ENCODE data around the gene CCDC74B. TPM values are rescaled to one million over a fixed set of nuclear protein-coding genes. Genes with fewer than 3 reads are reported as not detected.
A peak's percentile ranks its signal among the peaks of the same experiment; 100 is the strongest.
"Not testable (repeated sequence)": the region's sequence is repeated elsewhere in the genome, so short reads cannot be mapped to it uniquely, and the experiment has no call there.

CCDC74B gene
- total RNA-seq, 1 donor from 2014 or later, result 0.78 TPM

GRCh38 chr2:130150181-130151144 is 5.6 kb upstream of the CCDC74B start:
- Histone ChIP-seq H3K4me1 (no peaks in the 10 kb centered on the region), H3K27me3 (peaks cover 4% of the 10 kb centered on the region), H3K27ac (no peak overlapping the region), H3K36me3 (peaks cover 5% of the 10 kb centered on the region), H3K4me3 (no peak overlapping the region), H3K9me3 (no peaks in the 10 kb centered on the region)
- intact Hi-C loops (cut with DNase I), result no loop called here
- ATAC-seq (no peak), DNase-seq (peak; percentile 58)
- TF ChIP-seq CTCF (IDR thresholded peaks at IDR 0.05), result no peak

GRCh38 chr2:130148515-130148914 is 3.6 kb upstream of the CCDC74B start:
- H3K27ac ChIP-seq; ATAC-seq; H3K36me3 ChIP-seq; H3K9me3 ChIP-seq; H3K4me3 ChIP-seq; DNase-seq; intact Hi-C loops (cut with DNase I); H3K4me1 ChIP-seq: not testable (repeated sequence)
- peaks cover 10% of the 10 kb centered on the region for H3K27me3 ChIP-seq

- H3K9me3 ChIP-seq; H3K36me3 ChIP-seq; ATAC-seq; intact Hi-C loops (cut with DNase I); H3K27ac ChIP-seq; H3K4me1 ChIP-seq: not testable (repeated sequence)
- peaks cover 10% of the 10 kb centered on the region for H3K27me3 ChIP-seq
- DNase-seq, result peak; percentile 38
- peak overlapping the region; percentile 33 for H3K4me3 ChIP-seq
Measured at GRCh38 chr2:130143266-130144039, 1.5 kb downstream of the CCDC74B start.

- peaks cover 10% of the 10 kb centered on the region for H3K27me3 ChIP-seq
- H3K4me1 ChIP-seq; H3K36me3 ChIP-seq; H3K4me3 ChIP-seq; intact Hi-C loops (cut with DNase I); H3K27ac ChIP-seq; H3K9me3 ChIP-seq; ATAC-seq: not testable (repeated sequence)
- peak; percentile 44 for DNase-seq
Measured at GRCh38 chr2:130142396-130143265, 2.3 kb downstream of the CCDC74B start.

- H3K9me3 ChIP-seq; H3K36me3 ChIP-seq; ATAC-seq; H3K4me1 ChIP-seq; intact Hi-C loops (cut with DNase I); H3K4me3 ChIP-seq; H3K27ac ChIP-seq: not testable (repeated sequence)
- peak; percentile 34 for DNase-seq
- H3K27me3 ChIP-seq, result peaks cover 10% of the 10 kb centered on the region
Measured at GRCh38 chr2:130141645-130142370, 3.1 kb downstream of the CCDC74B start.

- H3K36me3 ChIP-seq; H3K9me3 ChIP-seq; ATAC-seq; H3K4me1 ChIP-seq; intact Hi-C loops (cut with DNase I); H3K27me3 ChIP-seq; DNase-seq; H3K4me3 ChIP-seq; H3K27ac ChIP-seq: not testable (repeated sequence)
Measured at GRCh38 chr2:130141002-130141401, 3.9 kb downstream of the CCDC74B start.

- H3K27ac ChIP-seq; H3K27me3 ChIP-seq; intact Hi-C loops (cut with DNase I); H3K4me3 ChIP-seq; H3K9me3 ChIP-seq; H3K4me1 ChIP-seq; DNase-seq; H3K36me3 ChIP-seq; ATAC-seq: not testable (repeated sequence)
Measured at GRCh38 chr2:130140516-130140915, 4.4 kb downstream of the CCDC74B start.

GRCh38 chr2:130139331-130140280 is 5.3 kb downstream of the CCDC74B start:
- intact Hi-C loops (cut with DNase I); H3K27ac ChIP-seq; H3K4me3 ChIP-seq; H3K36me3 ChIP-seq; H3K27me3 ChIP-seq; ATAC-seq; H3K4me1 ChIP-seq; H3K9me3 ChIP-seq: not testable (repeated sequence)
- peak; percentile 56 for DNase-seq

- ATAC-seq; H3K4me1 ChIP-seq; intact Hi-C loops (cut with DNase I); H3K27ac ChIP-seq; H3K9me3 ChIP-seq; H3K27me3 ChIP-seq; H3K4me3 ChIP-seq; H3K36me3 ChIP-seq: not testable (repeated sequence)
- DNase-seq, result peak; percentile 58
Measured at GRCh38 chr2:130138841-130139251, 6.1 kb downstream of the CCDC74B start.

- H3K4me1 ChIP-seq; H3K27me3 ChIP-seq; H3K27ac ChIP-seq; H3K9me3 ChIP-seq; ATAC-seq; intact Hi-C loops (cut with DNase I); H3K36me3 ChIP-seq; H3K4me3 ChIP-seq: not testable (repeated sequence)
- DNase-seq, result peak; percentile 26
Measured at GRCh38 chr2:130138326-130138725, 6.6 kb downstream of the CCDC74B start.

- H3K4me1 ChIP-seq; ATAC-seq; H3K9me3 ChIP-seq; H3K36me3 ChIP-seq; H3K27me3 ChIP-seq; H3K27ac ChIP-seq; intact Hi-C loops (cut with DNase I); H3K4me3 ChIP-seq: not testable (repeated sequence)
- DNase-seq, result peak; percentile 23
Measured at GRCh38 chr2:130137118-130137517, 7.8 kb downstream of the CCDC74B start.
